Heart left ventricle (tissue), 16 donors: ENCODE data around the gene ACTA2. TPM values are rescaled to one million over a fixed set of nuclear protein-coding genes. Genes with fewer than 3 reads are reported as not detected.
"Not testable (repeated sequence)": the region's sequence is repeated elsewhere in the genome, so short reads cannot be mapped to it uniquely, and the experiment has no call there.

Experiments
- ATAC-seq, 4 donors: fragments of 200-7000 bp; cut with Tn5 transposase; one replicate each; pipeline ENCODE4 v1.9.1; 2020 to 2022; ENCODE audit warnings: moderate library complexity in 4 of 4, mild to moderate bottlenecking in 3 of 4, moderate number of reproducible peaks in 1 of 4
- DNase-seq, 5 donors: peaks; one replicate each; pipeline ENCODE4 v3.0.0-alpha.2; 2020
- H3K27ac ChIP-seq, 12 donors: fragments of 200-600 bp; sonication (generic) in 4 of 12; one replicate each; pipeline versions ENCODE4 v1.5.0 to v1.8.0; 2016 to 2022; ENCODE audit warnings: mild to moderate bottlenecking in 2 of 12
- H3K27me3 ChIP-seq, 9 donors: fragments of 200-600 bp; sonication (generic) in 2 of 9; one replicate each; pipeline versions ENCODE4 v1.5.1 to v1.8.0; 2016 to 2022; ENCODE audit warnings: mild to moderate bottlenecking in 3 of 9
- H3K36me3 ChIP-seq, 9 donors: fragments of 200-600 bp; sonication (generic) in 2 of 9; one replicate each; pipeline versions ENCODE4 v1.5.0 to v1.8.0; 2018 to 2022; ENCODE audit warnings: mild to moderate bottlenecking in 2 of 9
- H3K4me1 ChIP-seq, 12 donors: fragments of 200-600 bp; sonication (generic) in 4 of 12; one replicate each; pipeline versions ENCODE4 v1.5.0 to v1.8.0; 2016 to 2022; ENCODE audit warnings: mild to moderate bottlenecking in 3 of 12
- H3K4me3 ChIP-seq, 12 donors: fragments of 200-600 bp; sonication (generic) in 4 of 12; one replicate each; pipeline versions ENCODE4 v1.5.0 to v1.8.0; 2017 to 2022; ENCODE audit warnings: mild to moderate bottlenecking in 9 of 12, moderate library complexity in 4 of 12
- H3K9me3 ChIP-seq, 12 donors: fragments of 200-600 bp; sonication (generic) in 4 of 12; one replicate each; pipeline versions ENCODE4 v1.5.0 to v1.8.0; 2016 to 2022; ENCODE audit warnings: mild to moderate bottlenecking in 1 of 12
- POLR2A ChIP-seq, 2 donors: fragments of 450-650 bp; IDR thresholded peaks; one replicate each; pipeline ENCODE4 v1.6.1; 2017; ENCODE audit warnings: antibody characterized with exemption in 2 of 2, mild to moderate bottlenecking in 2 of 2, moderate library complexity in 2 of 2
- WGBS, 4 donors: extraction: QIAGEN DNeasy Blood & Tissue Kit in 2 of 4; methylation state at CpG; one replicate each; pipeline versions ENCODE4 v1.1.5 to v1.1.7; 2013 to 2018; 5-methylcytosine and 5-hydroxymethylcytosine counted together
- intact Hi-C, 10 donors: fragments of 100-400 bp; cut with DNase I; formaldehyde crosslinking; loops; one replicate each; pipeline versions ENCODE4 v1.11.1 to v1.14.2; 2022
- polyA plus RNA-seq, 2 donors: library from polyadenylated mRNA; stranded (reverse); fragments of 200-250 nt; gene quantifications; one replicate each; pipeline ENCODE4 v1.2.3, GENCODE V29; 2013
- total RNA-seq, 9 donors: library from RNA; depleted of rRNA in 2 of 9; stranded (reverse); fragments of >200 nt in 2 of 9; fragmentation: NEBNext Ultra II Directional in 3 of 9; extraction: Animal tissue kit (Norgen Biotek cat#: 25700) in 3 of 9; gene quantifications; one replicate each; pipeline versions ENCODE4 v1.1.0 to v1.2.4, GENCODE V29; 2016 to 2023
- TF ChIP-seq, protein P1 (sequence below), 12 donors: fragments of 200-600 bp; sonication (generic) in 4 of 12; IDR thresholded peaks; one replicate each; pipeline versions ENCODE4 v1.5.0 to v1.8.0; 2018 to 2022; ENCODE audit warnings: antibody characterized with exemption in 12 of 12, mild to moderate bottlenecking in 5 of 12
- donor health status: ischemic (EF 13 %, LVEDD 7.1; RV severe dilation, severe dysfunction).
- donor health status: healthy with polysubstance abuse.
- donor health status: DM: no; HTN: yes; CAD: no.
- donor health status: DM: no; HTN: no; CAD: no.
- donor health status: ischemic (EF 25% LVEDD 6.9; RV normal size, moderate dysfunction).
- donor health status: ischemic (EF 25% LVEDD 5.7; RV mildly dilated, moderate dysfunction).
- donor health status: healthy.
- donor health status: DM: yes; HTN: yes; CAD: no.
- donor health status: ischemic (EF 35%, LVEDD 5.7; RV mildly dilated, moderate dysfunction).
- donor health status: nonischemic (EF 11% LVEDD 7.7; RV severe dilation, severe dysfunction).
- donor health status: DM: yes; HTN: yes; CAD: no.
- donor health status: PGD.
- donor health status: ischemic (EF 29% LVEDD 5.4; RV normal size, mild dysfunction).
- donor health status: nonischemic (EF 23%, LVEDD 6.1; RV moderate dilation, normal function).

The ACTA2 gene
- total and polyA plus RNA-seq, 11 donors, result 70.9 to 244 (median 110) TPM

DNA sequence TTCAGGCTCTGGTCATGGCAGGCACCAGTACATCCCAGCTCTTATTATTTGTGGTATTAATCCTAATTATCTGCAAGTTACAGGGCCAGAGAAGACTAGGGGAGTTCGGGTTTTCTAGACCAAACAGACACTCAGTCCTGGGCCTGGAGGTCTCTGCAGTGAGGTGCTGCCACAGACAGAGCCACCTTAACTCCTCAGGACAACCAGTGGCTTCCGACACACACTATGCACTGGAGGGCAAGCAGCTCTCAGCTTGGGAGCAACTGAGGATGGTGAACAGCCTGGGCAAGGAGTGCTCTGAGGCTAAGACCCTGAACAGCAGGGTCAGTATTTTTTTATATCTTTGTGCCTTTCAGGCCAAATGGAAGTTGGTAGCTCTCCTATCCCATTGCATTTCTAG lies 19.0 kb downstream of the ACTA2 start:
- DNase-seq (no peak), ATAC-seq (no peak)
- no peak for TF ChIP-seq POLR2A (IDR thresholded peaks at IDR 0.05)
- TF ChIP-seq, protein P1, sequence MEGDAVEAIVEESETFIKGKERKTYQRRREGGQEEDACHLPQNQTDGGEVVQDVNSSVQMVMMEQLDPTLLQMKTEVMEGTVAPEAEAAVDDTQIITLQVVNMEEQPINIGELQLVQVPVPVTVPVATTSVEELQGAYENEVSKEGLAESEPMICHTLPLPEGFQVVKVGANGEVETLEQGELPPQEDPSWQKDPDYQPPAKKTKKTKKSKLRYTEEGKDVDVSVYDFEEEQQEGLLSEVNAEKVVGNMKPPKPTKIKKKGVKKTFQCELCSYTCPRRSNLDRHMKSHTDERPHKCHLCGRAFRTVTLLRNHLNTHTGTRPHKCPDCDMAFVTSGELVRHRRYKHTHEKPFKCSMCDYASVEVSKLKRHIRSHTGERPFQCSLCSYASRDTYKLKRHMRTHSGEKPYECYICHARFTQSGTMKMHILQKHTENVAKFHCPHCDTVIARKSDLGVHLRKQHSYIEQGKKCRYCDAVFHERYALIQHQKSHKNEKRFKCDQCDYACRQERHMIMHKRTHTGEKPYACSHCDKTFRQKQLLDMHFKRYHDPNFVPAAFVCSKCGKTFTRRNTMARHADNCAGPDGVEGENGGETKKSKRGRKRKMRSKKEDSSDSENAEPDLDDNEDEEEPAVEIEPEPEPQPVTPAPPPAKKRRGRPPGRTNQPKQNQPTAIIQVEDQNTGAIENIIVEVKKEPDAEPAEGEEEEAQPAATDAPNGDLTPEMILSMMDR (IDR thresholded peaks at IDR 0.05), result no peak
- Histone ChIP-seq H3K4me3 (no peak overlapping the region), H3K9me3 (no peaks in the 10 kb centered on the region), H3K27ac (peak overlapping the region in 1 of 12 donors; percentile 78), H3K4me1 (peaks cover 0 to 44% (median 12%) of the 10 kb centered on the region in 12 donors), H3K27me3 (no peaks in the 10 kb centered on the region), H3K36me3 (peaks cover 0 to 35% (median 21%) of the 10 kb centered on the region in 9 donors)
- 87 to 91% (median 89%) methylated on average over 2 of the region's 2 CpGs for WGBS, 4 donors
- intact Hi-C loops, result loop anchor here in 5 of 10 donors (1.0 to 5.0 kb wide), 3 partner anchors 51 to 97 kb away; partner anchors contain the start of gene STAMBPL1 (in 2 of the 5)

DNA sequence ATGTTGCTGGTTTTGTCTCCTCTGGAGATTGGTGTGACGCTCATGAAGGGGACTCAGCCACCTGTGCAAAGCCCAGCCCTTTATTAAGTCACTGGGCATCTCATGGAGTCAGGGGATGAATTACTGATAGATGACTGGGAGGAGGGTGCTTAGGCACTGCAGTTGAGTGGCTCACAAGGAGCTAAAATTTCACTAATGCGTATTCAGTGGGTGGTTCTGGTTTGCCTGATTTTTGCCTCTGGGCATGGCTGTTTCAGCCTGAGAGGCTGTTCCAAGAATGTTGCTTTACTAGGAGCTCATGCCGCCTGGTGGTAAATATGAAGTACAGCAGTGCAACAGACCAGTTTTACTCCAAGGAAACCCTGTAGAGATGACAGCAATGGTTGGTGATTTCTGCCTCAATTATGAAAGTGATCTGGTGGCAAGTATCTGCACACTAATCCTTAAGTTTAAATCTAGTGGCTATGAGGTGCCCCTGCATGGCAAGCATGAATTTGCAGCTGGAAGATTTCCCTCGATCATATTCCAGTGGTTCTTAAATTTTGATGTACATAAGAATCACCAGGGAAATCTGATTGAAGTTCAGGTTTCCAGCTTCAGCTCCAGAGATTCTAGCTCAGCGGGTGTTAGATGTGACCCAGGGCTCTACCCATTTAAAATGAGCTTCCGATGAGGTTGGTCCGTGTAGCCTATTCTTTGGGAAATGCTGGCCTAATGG lies 19.9 kb downstream of the ACTA2 start:
- Histone ChIP-seq H3K4me3 (no peak overlapping the region), H3K9me3 (no peaks in the 10 kb centered on the region), H3K4me1 (peaks cover 0 to 52% (median 12%) of the 10 kb centered on the region in 12 donors), H3K27me3 (no peaks in the 10 kb centered on the region), H3K27ac (peak overlapping the region in 8 of 12 donors; percentile 22 to 78 (median 40)), H3K36me3 (peaks cover 0 to 27% (median 12%) of the 10 kb centered on the region in 9 donors)
- TF ChIP-seq POLR2A (IDR thresholded peaks at IDR 0.05), result no peak
- TF ChIP-seq, protein P1 (IDR thresholded peaks at IDR 0.05), result peak; percentile 76 to 93 (median 90)
- intact Hi-C loops, result loop anchor here in 9 of 10 donors (1.0 to 5.0 kb wide), 5 partner anchors 50 to 99 kb away; partner anchors contain the start of gene STAMBPL1 (in 2 of the 9)
- ATAC-seq (peak; percentile 72 to 85 (median 78)), DNase-seq (peak in 4 of 5 donors; percentile 50 to 62 (median 56))
- WGBS, 4 donors, result 52 to 55% (median 53%) methylated on average over 7 of the region's 7 CpGs

DNA sequence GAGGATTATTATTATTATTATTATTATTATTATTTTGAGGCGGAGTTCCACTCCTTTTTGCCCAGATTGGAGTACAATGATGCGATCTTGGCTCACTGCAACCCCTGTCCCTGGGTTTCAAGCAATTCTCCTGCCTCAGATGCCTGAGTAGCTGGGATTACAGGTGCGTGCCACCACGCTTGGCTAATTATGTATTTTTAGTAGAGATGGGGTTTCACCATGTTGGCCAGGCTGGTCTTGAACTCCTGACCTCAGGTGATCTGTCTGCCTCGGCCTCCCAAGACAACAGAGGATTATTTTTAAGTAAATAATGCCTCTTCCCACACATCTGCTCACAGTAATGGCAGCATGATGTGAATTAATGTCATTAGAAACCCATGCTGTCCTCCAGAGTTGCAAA lies 20.5 kb downstream of the ACTA2 start:
- not testable (repeated sequence) for ATAC-seq, H3K27me3 ChIP-seq, DNase-seq, H3K9me3 ChIP-seq, H3K4me3 ChIP-seq
- Histone ChIP-seq H3K36me3 (peaks cover 0 to 20% (median 6%) of the 10 kb centered on the region in 9 donors), H3K4me1 (peaks cover 0 to 59% (median 15%) of the 10 kb centered on the region in 12 donors), H3K27ac (peak overlapping the region in 9 of 12 donors; percentile 22 to 61 (median 39))
- intact Hi-C loops, result loop anchor here in 8 of 10 donors (1.0 to 5.0 kb wide), 4 partner anchors 50 to 99 kb away; partner anchors contain the start of gene STAMBPL1 (in 2 of the 8)
- 82 to 93% (median 91%) methylated on average over 5 of the region's 5 CpGs for WGBS, 4 donors

DNA sequence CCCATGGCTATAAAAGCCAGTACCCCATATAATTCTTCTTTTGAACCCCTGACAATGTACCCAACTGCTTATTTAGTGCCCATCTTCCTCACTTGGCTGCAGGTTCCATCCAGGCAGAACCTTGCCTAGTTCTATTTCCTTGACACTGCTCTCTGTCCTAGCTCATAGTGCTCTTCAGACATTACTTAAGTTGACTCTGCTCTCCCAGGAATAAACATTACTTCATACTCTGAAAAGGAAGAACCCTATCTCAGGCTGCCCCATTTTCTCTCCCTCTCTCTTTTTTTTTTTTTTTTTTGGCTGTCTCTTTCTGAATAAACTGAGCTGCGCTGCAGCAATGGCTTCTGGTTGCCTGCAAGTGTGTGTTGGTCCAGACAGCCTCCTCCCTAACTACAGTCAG lies 21.0 kb downstream of the ACTA2 start:
- H3K9me3 ChIP-seq, result no peaks in the 10 kb centered on the region
- no peaks in the 10 kb centered on the region for H3K27me3 ChIP-seq
- peaks cover 0 to 15% (median 5%) of the 10 kb centered on the region in 9 donors for H3K36me3 ChIP-seq
- no peak for TF ChIP-seq POLR2A (IDR thresholded peaks at IDR 0.05)
- TF ChIP-seq, protein P1 (IDR thresholded peaks at IDR 0.05), result no peak
- peak overlapping the region in 9 of 12 donors; percentile 19 to 61 (median 39) for H3K27ac ChIP-seq
- H3K4me3 ChIP-seq, result no peak overlapping the region
- DNase-seq (peak in 1 of 5 donors; percentile 37), ATAC-seq (peak in 3 of 4 donors; percentile 43 to 71 (median 67))
- intact Hi-C loops, result loop anchor here in 2 of 10 donors (5.0 kb wide), 1 partner anchor 49 kb away; the partner anchor contains the start of gene STAMBPL1 (in 2 of the 2)
- H3K4me1 ChIP-seq, result peaks cover 0 to 61% (median 17%) of the 10 kb centered on the region in 12 donors
- WGBS, 4 donors, result 64 to 83% (median 79%) methylated on average over 1 of the region's 1 CpG
